Right lobe of liver (tissue), 4 donors: ENCODE results near the gene COX7A1.
A peak's percentile ranks its signal among the peaks of the same experiment; 100 is the strongest.

Source experiments
- POLR2A ChIP-seq: fragments of 450-650 bp; IDR thresholded peaks from one replicate; pipeline ENCODE4 v1.6.1; 2017; ENCODE audit warnings: antibody characterized with exemption, mild to moderate bottlenecking
- TF ChIP-seq, protein P1 (sequence below), 4 donors: fragments of 200-600 bp in 3 of 4; fragments of 450-650 bp in 1 of 4; IDR thresholded peaks; one replicate each; pipeline versions ENCODE4 v1.5.1 to v1.8.0; 2016 to 2022; ENCODE audit warnings: antibody characterized with exemption in 4 of 4, mild to moderate bottlenecking in 2 of 4
- donor health status: DM: no; HTN: no; CAD: no.
- donor health status: DM: no; HTN: no; CAD: no.
- donor health status: DM: no; HTN: yes; CAD: no.

GRCh38 chr19:36139473-36140303, 12.6 kb downstream of the COX7A1 start, which contains the start of gene CAPNS1:
- TF ChIP-seq, protein P1, sequence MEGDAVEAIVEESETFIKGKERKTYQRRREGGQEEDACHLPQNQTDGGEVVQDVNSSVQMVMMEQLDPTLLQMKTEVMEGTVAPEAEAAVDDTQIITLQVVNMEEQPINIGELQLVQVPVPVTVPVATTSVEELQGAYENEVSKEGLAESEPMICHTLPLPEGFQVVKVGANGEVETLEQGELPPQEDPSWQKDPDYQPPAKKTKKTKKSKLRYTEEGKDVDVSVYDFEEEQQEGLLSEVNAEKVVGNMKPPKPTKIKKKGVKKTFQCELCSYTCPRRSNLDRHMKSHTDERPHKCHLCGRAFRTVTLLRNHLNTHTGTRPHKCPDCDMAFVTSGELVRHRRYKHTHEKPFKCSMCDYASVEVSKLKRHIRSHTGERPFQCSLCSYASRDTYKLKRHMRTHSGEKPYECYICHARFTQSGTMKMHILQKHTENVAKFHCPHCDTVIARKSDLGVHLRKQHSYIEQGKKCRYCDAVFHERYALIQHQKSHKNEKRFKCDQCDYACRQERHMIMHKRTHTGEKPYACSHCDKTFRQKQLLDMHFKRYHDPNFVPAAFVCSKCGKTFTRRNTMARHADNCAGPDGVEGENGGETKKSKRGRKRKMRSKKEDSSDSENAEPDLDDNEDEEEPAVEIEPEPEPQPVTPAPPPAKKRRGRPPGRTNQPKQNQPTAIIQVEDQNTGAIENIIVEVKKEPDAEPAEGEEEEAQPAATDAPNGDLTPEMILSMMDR (IDR thresholded peaks at IDR 0.05), result peak in 1 of 4 donors; percentile 13
- peak; percentile 97 for TF ChIP-seq POLR2A
